HEK293 (cell line): ENCODE data around the gene ANKRD9.

Experiments used
- CTCF ChIA-PET: fragments of 350-600 bp; formaldehyde crosslinking; extraction: SDS; loops from one replicate; lab custom pipeline; 2021; ENCODE audit warnings: antibody characterized with exemption; lab: Yijun Ruan, JAX
- POLR2A ChIA-PET: fragments of 300-600 bp; formaldehyde crosslinking; extraction: SDS; loops from one replicate; lab custom pipeline; 2020; ENCODE audit warnings: antibody characterized with exemption, inconsistent platforms; lab: Yijun Ruan, JAX
- H3K27ac ChIP-seq: fragments of 200-500 bp; sonication (Bioruptor generic); 2 replicates; pipeline ENCODE4 v1.5.1; 2014; ENCODE audit warnings: low read depth, low read length, control low read depth, inconsistent platforms; ENCODE audit errors: extremely low read depth
- H3K36me3 ChIP-seq, 2 experiments: fragments of 200-500 bp in 1 of 2; sonication (Bioruptor generic) in 1 of 2; 1 replicate in 1 of 2; 2 replicates in 1 of 2; pipeline ENCODE4 v1.5.1; 2014 to 2017; ENCODE audit warnings: inconsistent platforms in 2 of 2, low read length in 2 of 2; ENCODE audit not compliant: control insufficient read depth in 2 of 2, insufficient read depth in 1 of 2
- H3K4me1 ChIP-seq: fragments of 200-500 bp; sonication (Bioruptor generic); 2 replicates; pipeline ENCODE4 v1.5.1; 2014; ENCODE audit warnings: mild to moderate bottlenecking, low read length, inconsistent platforms; ENCODE audit not compliant: control insufficient read depth, insufficient read depth
- H3K4me3 ChIP-seq: 2 replicates; pipeline ENCODE4 v1.5.1; 2011; ENCODE audit warnings: low read depth, mild to moderate bottlenecking, control low read depth, low read length, moderate library complexity
- H3K9me3 ChIP-seq: fragments of 200-500 bp; sonication (Bioruptor generic); 2 replicates; pipeline ENCODE4 v1.5.1; 2014; ENCODE audit warnings: low read depth, low read length, inconsistent platforms; ENCODE audit not compliant: control insufficient read depth, insufficient read depth
- CTCF ChIP-seq: fragments of 450-650 bp; formaldehyde crosslinking; IDR thresholded peaks from 2 replicates; pipeline ENCODE4 v1.5.1; 2016; ENCODE audit warnings: missing biosample characterization, missing genetic modification characterization
- KLF1 ChIP-seq: fragments of 450-650 bp; formaldehyde crosslinking; IDR thresholded peaks from 2 replicates; pipeline ENCODE4 v1.5.1; 2016; ENCODE audit warnings: missing biosample characterization, missing genetic modification characterization
- KLF9 ChIP-seq: fragments of 450-650 bp; formaldehyde crosslinking; IDR thresholded peaks from 2 replicates; pipeline ENCODE4 v1.5.1; 2016; ENCODE audit warnings: missing biosample characterization, missing genetic modification characterization, low read depth
- PBX3 ChIP-seq: sonication (generic); formaldehyde crosslinking; IDR thresholded peaks from 2 replicates; pipeline ENCODE4 v1.8.1; 2022; ENCODE audit warnings: mild to moderate bottlenecking, moderate library complexity, missing genetic modification reagents
- SALL2 ChIP-seq: fragments of 450-650 bp; formaldehyde crosslinking; IDR thresholded peaks from 2 replicates; pipeline ENCODE4 v1.5.0; 2017; ENCODE audit warnings: missing biosample characterization, mild to moderate bottlenecking, missing genetic modification characterization, borderline replicate concordance
- ZBTB21 ChIP-seq: fragments of 450-650 bp; formaldehyde crosslinking; IDR thresholded peaks from 2 replicates; pipeline ENCODE4 v1.5.1; 2017; ENCODE audit warnings: missing biosample characterization, missing genetic modification characterization
- ZBTB26 ChIP-seq: fragments of 450-650 bp; formaldehyde crosslinking; optimal IDR thresholded peaks from 2 replicates; pipeline ENCODE3; 2016; ENCODE audit warnings: missing biosample characterization, mild to moderate bottlenecking, missing genetic modification characterization
- ZBTB49 ChIP-seq: fragments of 450-650 bp; formaldehyde crosslinking; IDR thresholded peaks from 2 replicates; pipeline ENCODE4 v1.5.1; 2016; ENCODE audit warnings: missing biosample characterization, missing genetic modification characterization, low read depth
- ZNF10 ChIP-seq: fragments of 450-650 bp; formaldehyde crosslinking; IDR thresholded peaks from 2 replicates; pipeline ENCODE4 v1.5.1; 2017; ENCODE audit warnings: missing biosample characterization, missing genetic modification characterization
- ZNF112 ChIP-seq: fragments of 450-650 bp; formaldehyde crosslinking; IDR thresholded peaks from 2 replicates; pipeline ENCODE4 v1.5.0; 2017; ENCODE audit warnings: missing biosample characterization, missing genetic modification characterization
- ZNF132 ChIP-seq: fragments of 450-650 bp; formaldehyde crosslinking; IDR thresholded peaks from 2 replicates; pipeline ENCODE4 v1.5.1; 2017; ENCODE audit warnings: missing biosample characterization, missing genetic modification characterization, borderline replicate concordance
- ZNF138 ChIP-seq: fragments of 450-650 bp; formaldehyde crosslinking; IDR thresholded peaks from 2 replicates; pipeline ENCODE4 v1.5.1; 2016; ENCODE audit warnings: missing biosample characterization, missing genetic modification characterization, borderline replicate concordance
- ZNF140 ChIP-seq: fragments of 450-650 bp; formaldehyde crosslinking; IDR thresholded peaks from 2 replicates; pipeline ENCODE4 v1.5.1; 2016; ENCODE audit warnings: missing biosample characterization, missing genetic modification characterization
- ZNF274 ChIP-seq, 2 experiments: fragments of 200-500 bp in 1 of 2; fragments of 450-650 bp in 1 of 2; sonication (Bioruptor generic) in 1 of 2; formaldehyde crosslinking in 1 of 2; IDR thresholded peaks; 2 replicates each; pipeline versions ENCODE4 v1.5.1 to v1.6.1; 2014 to 2016; ENCODE audit warnings: borderline replicate concordance in 1 of 2, inconsistent platforms in 1 of 2, low read length in 1 of 2, missing biosample characterization in 1 of 2, missing genetic modification characterization in 1 of 2
- ZNF302 ChIP-seq: fragments of 450-650 bp; formaldehyde crosslinking; IDR thresholded peaks from 2 replicates; pipeline ENCODE4 v1.5.1; 2016; ENCODE audit warnings: missing biosample characterization, missing genetic modification characterization, low read depth
- ZNF335 ChIP-seq: fragments of 450-650 bp; formaldehyde crosslinking; conservative IDR thresholded peaks from 2 replicates; pipeline ENCODE4 v1.5.1; 2016; ENCODE audit warnings: missing biosample characterization, missing genetic modification characterization
- ZNF391 ChIP-seq: fragments of 450-650 bp; formaldehyde crosslinking; IDR thresholded peaks from 2 replicates; pipeline ENCODE4 v1.5.1; 2016; ENCODE audit warnings: low read depth, missing biosample characterization, missing genetic modification characterization, borderline replicate concordance
- ZNF416 ChIP-seq: fragments of 450-650 bp; formaldehyde crosslinking; IDR thresholded peaks from 2 replicates; pipeline ENCODE4 v1.5.1; 2016; ENCODE audit warnings: missing biosample characterization, missing genetic modification characterization
- ZNF488 ChIP-seq: fragments of 450-650 bp; formaldehyde crosslinking; IDR thresholded peaks from 2 replicates; pipeline ENCODE4 v1.5.1; 2016; ENCODE audit warnings: missing biosample characterization, missing genetic modification characterization
- ZNF600 ChIP-seq: fragments of 450-650 bp; formaldehyde crosslinking; IDR thresholded peaks from 2 replicates; pipeline ENCODE4 v1.5.1; 2016; ENCODE audit warnings: missing biosample characterization, missing genetic modification characterization
- ZNF701 ChIP-seq: fragments of 450-650 bp; formaldehyde crosslinking; IDR thresholded peaks from 2 replicates; pipeline ENCODE4 v1.5.1; 2016; ENCODE audit warnings: missing biosample characterization, missing genetic modification characterization
- ZNF747 ChIP-seq: fragments of 450-650 bp; formaldehyde crosslinking; IDR thresholded peaks from 2 replicates; pipeline ENCODE4 v1.5.1; 2016; ENCODE audit warnings: missing biosample characterization, missing genetic modification characterization
- ZNF776 ChIP-seq: fragments of 450-650 bp; formaldehyde crosslinking; IDR thresholded peaks from 2 replicates; pipeline ENCODE4 v1.5.0; 2017; ENCODE audit warnings: missing biosample characterization, missing genetic modification characterization, borderline replicate concordance
- ZSCAN23 ChIP-seq: fragments of 450-650 bp; formaldehyde crosslinking; IDR thresholded peaks from 2 replicates; pipeline ENCODE4 v1.5.1; 2016; ENCODE audit warnings: missing biosample characterization, missing genetic modification characterization
- ZSCAN4 ChIP-seq: fragments of 450-650 bp; formaldehyde crosslinking; IDR thresholded peaks from 2 replicates; pipeline ENCODE4 v1.5.1; 2017; ENCODE audit warnings: missing biosample characterization, missing genetic modification characterization

ANKRD9 gene

GRCh38 chr14:102509746-102510615, at the start of gene ANKRD9:
Gene ANKRD9 (minus strand): TSS chr14:102509776. CDS start chr14:102507889, 1,887 bp downstream.
- Histone ChIP-seq H3K36me3 (peaks cover 0 to 29% of the 10 kb centered on the region in 2 experiments; a peak in 1 of 3 replicates), H3K4me1 (peaks cover 3% of the 10 kb centered on the region; the same call in 1 of the 2 replicates), H3K27ac (peak within 1 kb of the TSS; percentile 87), H3K4me3 (peak within 1 kb of the TSS; percentile 72), H3K9me3 (no peaks in the 10 kb centered on the region)
- ChIA-PET CTCF (no interaction called here), POLR2A (interaction anchor here (1.0 kb wide), 1 partner anchor 15 kb away, joined by 5 read pairs; no protein-coding TSS in a partner anchor)
- TF ChIP-seq ZNF112 (tag by site-specific recombination) = no peak
- TF ChIP-seq ZNF416 (tag by site-specific recombination) = no peak
- peak; percentile 50 for TF ChIP-seq KLF1 (tag by site-specific recombination)
- TF ChIP-seq CTCF = peak; percentile 29; the same call in 1 of the 2 replicates
- TF ChIP-seq ZNF132 (tag by site-specific recombination) = no peak
- peak; percentile 35; the same call in 1 of the 2 replicates for TF ChIP-seq ZNF600 (tag by site-specific recombination)
- no peak for TF ChIP-seq ZNF488
- peak; percentile 59; the same call in 1 of the 2 replicates for TF ChIP-seq ZNF391 (tag by site-specific recombination)
- no peak for TF ChIP-seq ZNF302
- TF ChIP-seq ZBTB26 (tag by site-specific recombination) = peak; percentile 90
- no peak for TF ChIP-seq ZSCAN23 (tag by site-specific recombination)
- no peak for TF ChIP-seq ZNF274 (IDR thresholded peaks at IDR 0.05; ENCODE audit: low read length)
- no peak for TF ChIP-seq ZNF274 (tag by site-specific recombination; IDR thresholded peaks at IDR 0.05; ENCODE audit: borderline replicate concordance)
- TF ChIP-seq ZNF747 = no peak
- peak; percentile 71 for TF ChIP-seq KLF9 (tag by site-specific recombination)
- TF ChIP-seq ZSCAN4 (tag by site-specific recombination) = no peak
- TF ChIP-seq ZNF140 = no peak
- TF ChIP-seq ZNF776 (tag by site-specific recombination) = no peak
- no peak for TF ChIP-seq ZNF138 (tag by site-specific recombination)
- no peak for TF ChIP-seq ZNF10
- TF ChIP-seq PBX3 (CRISPR knock-in tag) = no peak
- TF ChIP-seq SALL2 (tag by site-specific recombination) = no peak
- no peak for TF ChIP-seq ZNF701 (tag by site-specific recombination)
- no peak for TF ChIP-seq ZBTB49
- TF ChIP-seq ZNF335 (tag by site-specific recombination) = peak; percentile 88
- TF ChIP-seq ZBTB21 (tag by site-specific recombination) = no peak
